ENCODE measurements around the gene CCDC39.
"Not testable (repeated sequence)": the region's sequence is repeated elsewhere in the genome, so short reads cannot be mapped to it uniquely, and the experiment has no call there.

DNA sequence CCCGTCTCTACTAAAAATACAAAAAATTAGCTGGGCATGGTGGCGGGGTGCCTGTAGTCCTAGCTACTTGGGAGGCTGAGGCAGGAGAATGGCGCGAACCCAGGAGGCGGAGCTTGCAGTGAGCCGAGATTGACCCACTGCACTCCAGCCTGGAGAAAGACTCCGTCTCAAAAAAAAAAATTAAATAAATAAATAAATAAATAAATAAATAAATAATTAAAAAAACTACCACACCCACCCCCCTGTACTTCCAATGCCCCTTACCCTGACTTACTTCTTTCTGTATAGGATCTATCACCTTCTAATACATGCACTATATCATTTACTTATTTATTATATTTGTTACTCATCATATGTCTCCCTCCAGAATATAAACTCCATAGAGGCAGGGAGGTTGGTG lies 85.7 kb downstream of the CCDC39 start:
- TF ChIP-seq, protein P1, sequence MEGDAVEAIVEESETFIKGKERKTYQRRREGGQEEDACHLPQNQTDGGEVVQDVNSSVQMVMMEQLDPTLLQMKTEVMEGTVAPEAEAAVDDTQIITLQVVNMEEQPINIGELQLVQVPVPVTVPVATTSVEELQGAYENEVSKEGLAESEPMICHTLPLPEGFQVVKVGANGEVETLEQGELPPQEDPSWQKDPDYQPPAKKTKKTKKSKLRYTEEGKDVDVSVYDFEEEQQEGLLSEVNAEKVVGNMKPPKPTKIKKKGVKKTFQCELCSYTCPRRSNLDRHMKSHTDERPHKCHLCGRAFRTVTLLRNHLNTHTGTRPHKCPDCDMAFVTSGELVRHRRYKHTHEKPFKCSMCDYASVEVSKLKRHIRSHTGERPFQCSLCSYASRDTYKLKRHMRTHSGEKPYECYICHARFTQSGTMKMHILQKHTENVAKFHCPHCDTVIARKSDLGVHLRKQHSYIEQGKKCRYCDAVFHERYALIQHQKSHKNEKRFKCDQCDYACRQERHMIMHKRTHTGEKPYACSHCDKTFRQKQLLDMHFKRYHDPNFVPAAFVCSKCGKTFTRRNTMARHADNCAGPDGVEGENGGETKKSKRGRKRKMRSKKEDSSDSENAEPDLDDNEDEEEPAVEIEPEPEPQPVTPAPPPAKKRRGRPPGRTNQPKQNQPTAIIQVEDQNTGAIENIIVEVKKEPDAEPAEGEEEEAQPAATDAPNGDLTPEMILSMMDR (IDR thresholded peaks at IDR 0.05; ENCODE audit: borderline replicate concordance, extremely low read depth, low read length, poor library complexity, severe bottlenecking): not testable (repeated sequence)
- TF ChIP-seq EZH2 (IDR thresholded peaks at IDR 0.05; ENCODE audit: borderline replicate concordance, low read depth, low read length, severe bottlenecking): not testable (repeated sequence)

All from DND-41 (cell line).